Right ventricle myocardium inferior (tissue), 1 donor: ENCODE measurements around the gene GALNT9. TPM values are rescaled to one million over a fixed set of nuclear protein-coding genes. Genes with fewer than 3 reads are reported as not detected.

ENCODE experiments used
- total RNA-seq: library from RNA; stranded (reverse); fragmentation: NEBNext Ultra II Directional; extraction: Animal tissue kit (Norgen Biotek cat#: 25700); gene quantifications from one replicate; pipeline ENCODE4 v1.2.1, GENCODE V29; 2021
- donor health status: DM: no; HTN: yes; CAD: no; lungs with severe emphysema.

The GALNT9 gene
- total RNA-seq, 1 donor from 2014 or later = not detected

Other genes with a start within 250 kb of the GALNT9 start
- gene DDX51, start 185.3 kb downstream of the GALNT9 start, total RNA-seq = 10.4 TPM
- 9.2 TPM for gene NOC4L, start 185.1 kb downstream of the GALNT9 start, total RNA-seq
- gene FBRSL1, start 160.6 kb upstream of the GALNT9 start, total RNA-seq = 51.9 TPM